Epithelial cell of proximal tubule (primary cell): ENCODE results near the gene SUPT3H. TPM values are rescaled to one million over a fixed set of nuclear protein-coding genes. Genes with fewer than 3 reads are reported as not detected.

ENCODE experiments used
- DNase-seq: peaks from one replicate; pipeline ENCODE4 v3.0.0-alpha.2; 2011; ENCODE audit warnings: low read depth
- H3K4me3 ChIP-seq: 2 replicates; pipeline ENCODE4 v1.5.1; 2011; ENCODE audit warnings: low read depth, mild to moderate bottlenecking, low read length
- total RNA-seq: library from RNA; depleted of rRNA; stranded (reverse); fragments of >200 nt; gene quantifications from 2 replicates; pipeline ENCODE4 v1.2.3, GENCODE V29; 2015
- TF ChIP-seq, protein P1 (sequence below): conservative IDR thresholded peaks from 2 replicates; pipeline ENCODE4 v1.5.1; 2012; ENCODE audit warnings: low read depth, mild to moderate bottlenecking, low read length

The SUPT3H gene
- total RNA-seq, 1 donor from 2014 or later, result 11.5 TPM

DNA sequence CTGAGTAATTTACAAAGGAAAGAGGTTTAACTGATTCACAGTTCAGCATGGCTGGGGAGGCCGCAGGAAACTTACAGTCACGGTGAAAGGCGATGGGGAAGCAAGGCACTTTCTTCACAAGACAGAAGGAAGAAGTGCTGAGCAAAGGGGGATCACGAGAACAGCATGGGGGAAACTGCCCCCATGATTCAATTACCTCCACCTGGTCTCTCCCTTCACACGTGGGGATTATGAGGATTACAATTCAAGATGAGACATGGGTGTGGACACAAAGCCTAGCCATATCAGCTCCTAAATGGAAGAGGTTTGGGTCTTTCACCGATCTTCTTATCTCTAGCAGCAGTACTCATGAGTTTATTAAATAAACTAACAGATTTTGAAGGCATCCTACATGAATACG, 202.5 kb downstream of the SUPT3H start:
- DNase-seq, result no peak
- TF ChIP-seq, protein P1, sequence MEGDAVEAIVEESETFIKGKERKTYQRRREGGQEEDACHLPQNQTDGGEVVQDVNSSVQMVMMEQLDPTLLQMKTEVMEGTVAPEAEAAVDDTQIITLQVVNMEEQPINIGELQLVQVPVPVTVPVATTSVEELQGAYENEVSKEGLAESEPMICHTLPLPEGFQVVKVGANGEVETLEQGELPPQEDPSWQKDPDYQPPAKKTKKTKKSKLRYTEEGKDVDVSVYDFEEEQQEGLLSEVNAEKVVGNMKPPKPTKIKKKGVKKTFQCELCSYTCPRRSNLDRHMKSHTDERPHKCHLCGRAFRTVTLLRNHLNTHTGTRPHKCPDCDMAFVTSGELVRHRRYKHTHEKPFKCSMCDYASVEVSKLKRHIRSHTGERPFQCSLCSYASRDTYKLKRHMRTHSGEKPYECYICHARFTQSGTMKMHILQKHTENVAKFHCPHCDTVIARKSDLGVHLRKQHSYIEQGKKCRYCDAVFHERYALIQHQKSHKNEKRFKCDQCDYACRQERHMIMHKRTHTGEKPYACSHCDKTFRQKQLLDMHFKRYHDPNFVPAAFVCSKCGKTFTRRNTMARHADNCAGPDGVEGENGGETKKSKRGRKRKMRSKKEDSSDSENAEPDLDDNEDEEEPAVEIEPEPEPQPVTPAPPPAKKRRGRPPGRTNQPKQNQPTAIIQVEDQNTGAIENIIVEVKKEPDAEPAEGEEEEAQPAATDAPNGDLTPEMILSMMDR, result no peak
- H3K4me3 ChIP-seq, result no peak overlapping the region

DNA sequence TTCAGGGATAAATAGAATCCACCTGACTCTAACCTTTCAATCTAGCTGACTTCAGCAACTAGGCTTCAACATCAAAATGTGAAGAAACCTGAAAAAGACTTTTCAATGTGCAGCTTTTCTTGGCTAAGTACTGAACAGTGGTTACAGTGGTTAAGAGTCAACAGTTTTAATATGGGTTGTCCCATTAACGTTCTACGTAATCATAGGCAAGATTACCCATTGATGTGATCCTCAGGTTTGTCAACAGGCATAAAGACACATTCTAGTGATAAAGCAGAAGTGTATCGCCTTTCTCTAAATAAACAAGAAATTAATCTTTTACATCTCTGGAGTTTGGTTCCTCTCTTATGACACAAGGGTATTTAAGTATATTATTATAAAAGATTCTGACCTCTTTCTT, 203.7 kb downstream of the SUPT3H start:
- H3K4me3 ChIP-seq, result no peak overlapping the region
- TF ChIP-seq, protein P1, result no peak
- no peak for DNase-seq

DNA sequence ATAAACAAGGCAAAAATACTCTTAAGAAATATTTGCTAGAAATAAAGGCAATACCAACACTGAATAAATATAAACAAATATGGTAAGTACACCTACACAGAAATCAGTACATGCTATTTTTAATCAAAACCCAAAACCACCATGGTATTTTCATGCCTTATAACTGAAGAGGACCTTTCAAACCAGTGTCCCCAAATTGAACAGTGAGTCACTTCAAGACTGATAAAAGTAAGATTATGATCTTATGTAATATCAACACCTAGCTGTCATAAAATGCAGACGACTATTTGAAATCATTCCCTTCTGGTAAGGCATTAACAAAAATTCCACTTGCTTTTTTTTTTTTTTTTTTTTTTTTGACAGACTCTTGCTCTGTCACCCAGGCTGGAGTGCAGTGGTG, 206.4 kb downstream of the SUPT3H start:
- H3K4me3 ChIP-seq, result no peak overlapping the region
- TF ChIP-seq, protein P1, result no peak
- no peak for DNase-seq

DNA sequence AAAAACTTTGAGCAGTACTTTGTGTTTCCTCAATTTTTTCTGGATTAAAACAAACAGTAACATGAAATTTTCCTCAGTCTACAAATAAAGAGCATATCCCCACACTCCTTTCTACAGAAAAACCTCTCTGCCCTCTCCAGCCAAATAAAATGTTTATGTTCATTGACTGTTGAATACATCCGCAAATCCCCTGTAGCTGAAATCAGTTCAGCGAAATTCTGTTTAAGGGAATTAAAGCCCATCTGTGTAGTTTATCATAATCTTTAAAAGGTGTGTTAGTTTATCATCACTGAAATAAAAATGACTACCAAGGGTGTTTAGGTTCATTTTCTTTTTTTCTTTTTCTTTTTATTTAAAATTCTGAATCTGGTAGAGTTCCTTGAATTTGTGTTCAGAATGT, 207.4 kb downstream of the SUPT3H start:
- no peak overlapping the region for H3K4me3 ChIP-seq
- DNase-seq, result no peak
- TF ChIP-seq, protein P1, result no peak

DNA sequence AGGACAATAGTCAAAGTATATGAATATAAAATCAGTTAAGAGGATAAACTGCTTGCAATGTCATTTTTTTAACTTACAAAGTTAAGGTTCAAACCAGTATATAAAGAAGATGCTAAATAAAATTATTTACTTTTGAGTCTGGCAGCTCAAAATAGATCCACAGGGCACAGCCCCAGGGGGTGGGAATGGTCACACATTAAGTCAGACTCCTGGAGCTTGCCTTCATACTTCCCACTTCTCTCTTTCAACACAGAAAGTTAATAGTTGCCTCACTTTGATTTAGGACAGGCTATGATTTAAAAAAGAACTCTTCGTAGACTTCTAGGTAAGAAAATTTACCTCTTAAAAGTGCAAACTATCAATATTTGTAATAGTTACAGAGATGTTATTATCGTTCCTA, 207.9 kb downstream of the SUPT3H start:
- H3K4me3 ChIP-seq, result no peak overlapping the region
- TF ChIP-seq, protein P1, result no peak
- DNase-seq, result no peak

DNA sequence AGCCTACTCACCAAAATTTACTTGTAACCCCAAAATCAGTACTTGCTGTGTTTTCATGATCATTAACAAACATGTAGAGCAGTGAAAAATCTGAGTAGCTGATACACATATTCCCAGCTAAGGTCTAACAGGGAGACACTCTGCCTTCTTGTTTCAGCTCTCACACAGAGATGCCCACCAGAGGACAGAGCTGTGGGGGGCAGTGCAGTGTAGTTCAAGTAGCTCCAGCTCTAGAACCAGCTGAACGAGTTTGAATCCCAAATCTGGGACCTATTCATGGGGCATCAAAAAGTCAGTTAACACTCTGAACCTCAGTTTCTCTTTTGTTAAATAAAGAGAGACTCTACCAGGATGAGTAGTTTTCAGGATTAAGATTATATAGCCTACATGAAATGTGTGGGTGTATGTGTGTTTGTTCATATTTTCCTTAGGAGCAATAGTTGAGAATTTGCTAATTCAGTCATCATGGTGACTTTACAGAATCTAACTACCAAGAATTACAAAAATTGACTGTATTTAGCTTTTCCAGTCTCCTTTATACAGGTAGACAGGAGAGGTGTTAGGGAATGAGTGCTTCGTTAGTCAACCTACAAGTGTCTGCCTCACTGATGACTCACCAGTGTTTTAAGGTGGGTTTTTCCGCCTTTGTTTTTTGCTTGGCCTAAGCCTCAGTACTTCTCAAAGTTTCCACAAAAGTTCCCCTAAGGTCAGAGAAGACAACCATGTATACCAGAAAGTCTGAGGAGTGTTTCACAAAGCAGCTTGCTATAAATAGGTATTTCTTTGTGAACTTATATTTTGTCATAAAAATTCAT, 213.6 kb downstream of the SUPT3H start:
- DNase-seq, result peak; percentile 25
- TF ChIP-seq, protein P1, result no peak
- H3K4me3 ChIP-seq, result no peak overlapping the region

DNA sequence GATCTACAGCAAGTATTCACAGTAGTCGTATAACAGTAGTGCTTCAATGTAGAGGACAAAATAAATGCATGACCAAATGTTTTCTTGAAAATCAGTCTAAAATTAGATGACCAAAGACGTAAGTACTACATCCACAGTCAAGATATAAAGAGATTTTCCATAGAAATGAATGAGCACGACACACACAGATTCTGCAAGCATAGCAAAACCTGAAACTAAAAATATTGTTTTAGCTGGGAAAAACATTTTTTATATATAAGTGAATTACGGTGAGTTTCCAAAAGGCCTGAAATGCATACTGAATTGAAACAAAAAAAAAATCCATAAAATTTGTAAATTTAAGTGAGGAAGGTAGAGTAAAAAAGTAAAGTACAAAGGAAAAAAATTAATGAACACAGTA, 217.4 kb downstream of the SUPT3H start:
- H3K4me3 ChIP-seq, result no peak overlapping the region
- TF ChIP-seq, protein P1, result no peak

More for the DNA sequence above, 217.4 kb downstream of the SUPT3H start:
- DNase-seq, result no peak
